Activated B cell treated with CpG ODN at 0.5 μM for 24 hours (primary cell): Measurements from ENCODE around the gene UBE3D. TPM values are rescaled to one million over a fixed set of nuclear protein-coding genes. Genes with fewer than 3 reads are reported as not detected.

Experiments used
- ATAC-seq: fragments of 200-7000 bp; cut with Tn5 transposase; one replicate; pipeline ENCODE4 v1.10.0; 2021; ENCODE audit warnings: low read depth, mild to moderate bottlenecking, moderate library complexity
- CTCF ChIA-PET: fragments of 350-600 bp; sonication (Branson Sonifier 250); formaldehyde crosslinking; loops from one replicate; lab custom pipeline; 2021; ENCODE audit warnings: antibody characterized with exemption; lab: Charles Lee
- POLR2A ChIA-PET: fragments of 350-600 bp; sonication (Branson Sonifier 250); formaldehyde crosslinking; loops from one replicate; lab custom pipeline; 2021; ENCODE audit warnings: antibody characterized with exemption; lab: Charles Lee
- DNase-seq: peaks from one replicate; pipeline ENCODE4 v3.0.0; 2022
- H3K27ac Mint-ChIP-seq: one replicate; pipeline ENCODE4 v1.8.0; 2020; ENCODE audit warnings: mixed read lengths
- H3K27me3 Mint-ChIP-seq: one replicate; pipeline ENCODE4 v1.8.0; 2021; ENCODE audit warnings: mixed read lengths
- H3K36me3 Mint-ChIP-seq: one replicate; pipeline ENCODE4 v1.8.0; 2021; ENCODE audit warnings: low read depth, mixed read lengths
- H3K4me1 Mint-ChIP-seq: one replicate; pipeline ENCODE4 v1.8.0; 2021; ENCODE audit warnings: mixed read lengths
- H3K4me3 Mint-ChIP-seq: one replicate; pipeline ENCODE4 v1.8.0; 2020; ENCODE audit warnings: mild to moderate bottlenecking, mixed read lengths
- H3K9me3 Mint-ChIP-seq: one replicate; pipeline ENCODE4 v1.8.0; 2020; ENCODE audit warnings: mixed read lengths
- CTCF ChIP-seq: fragments of 200-600 bp; IDR thresholded peaks from one replicate; pipeline ENCODE4 v1.8.0; 2022; ENCODE audit warnings: antibody characterized with exemption, mild to moderate bottlenecking
- intact Hi-C: fragments of 100-400 bp; cut with micrococcal nuclease; formaldehyde crosslinking; loops from one replicate; pipeline ENCODE4 v1.15.1; 2024
- total RNA-seq: library from RNA; stranded (reverse); gene quantifications from 2 replicates; pipeline ENCODE4 v1.2.3, GENCODE V29; 2022

UBE3D gene
- total RNA-seq, 1 donor from 2014 or later = 9.3 TPM

DNA sequence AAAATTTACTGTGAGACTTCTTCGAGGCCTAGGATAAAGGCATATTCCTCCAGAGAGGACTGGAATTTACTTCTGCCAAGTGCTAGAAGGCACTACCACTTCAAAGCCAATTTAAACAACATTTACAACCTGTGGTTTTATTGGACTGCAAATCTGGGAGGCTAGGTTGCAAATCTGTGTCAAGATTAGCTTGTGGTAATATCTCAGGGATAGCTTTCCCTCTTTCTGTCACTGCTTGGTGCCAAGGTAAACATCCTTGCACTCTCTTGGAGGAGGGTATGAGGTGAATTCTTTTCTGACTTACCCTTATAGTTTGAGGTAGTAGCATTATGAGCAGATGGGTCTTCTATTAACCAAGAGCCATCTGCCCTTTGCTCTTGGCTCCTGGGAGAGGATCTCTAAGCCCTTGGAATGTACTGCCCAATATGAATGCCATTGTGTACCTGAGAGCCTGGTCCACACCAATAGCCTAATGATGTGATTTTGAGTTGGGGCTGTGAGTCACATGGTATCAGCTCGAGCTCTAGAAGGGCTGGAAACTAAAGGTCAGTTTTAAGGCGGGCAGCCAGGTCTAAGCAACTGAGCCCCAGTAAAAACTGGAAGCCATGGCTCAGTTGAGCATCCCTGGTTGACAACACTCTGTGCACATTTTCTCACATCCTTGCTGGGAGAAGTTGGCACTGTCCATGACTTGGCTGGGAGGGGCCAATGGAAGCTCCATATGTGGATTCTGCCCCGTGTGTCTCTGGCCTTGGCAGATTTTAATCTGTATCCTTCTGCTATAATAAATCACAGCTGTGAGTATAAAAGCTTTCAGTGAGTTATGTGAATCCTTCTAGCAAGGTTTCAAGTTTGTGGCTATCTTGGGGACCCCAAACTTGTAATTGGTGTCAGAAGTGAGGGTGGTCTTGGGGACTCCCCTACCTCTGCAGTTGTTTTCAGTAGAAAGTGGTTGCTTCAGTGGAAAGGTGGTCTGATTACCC is 188.1 kb downstream of the UBE3D start:
- no peak overlapping the region for H3K27ac Mint-ChIP-seq
- intact Hi-C loops = no loop called here
- H3K4me1 Mint-ChIP-seq = no peaks in the 10 kb centered on the region
- H3K9me3 Mint-ChIP-seq = no peaks in the 10 kb centered on the region
- ATAC-seq (no peak), DNase-seq (no peak)
- H3K4me3 Mint-ChIP-seq = no peak overlapping the region
- no peak for TF ChIP-seq CTCF
- H3K27me3 Mint-ChIP-seq = peaks cover 2% of the 10 kb centered on the region
- no peaks in the 10 kb centered on the region for H3K36me3 Mint-ChIP-seq
- POLR2A ChIA-PET = no interaction called here
- CTCF ChIA-PET = no interaction called here

- no peaks in the 10 kb centered on the region for H3K27me3 Mint-ChIP-seq
- no peak for DNase-seq
- no peak overlapping the region for H3K4me3 Mint-ChIP-seq
- no peaks in the 10 kb centered on the region for H3K36me3 Mint-ChIP-seq
- CTCF ChIA-PET = no interaction called here
- H3K9me3 Mint-ChIP-seq = no peaks in the 10 kb centered on the region
- ATAC-seq = no peak
- intact Hi-C loops = no loop called here
- TF ChIP-seq CTCF = no peak
- no peak overlapping the region for H3K27ac Mint-ChIP-seq
- no peaks in the 10 kb centered on the region for H3K4me1 Mint-ChIP-seq
- POLR2A ChIA-PET = no interaction called here
These were observed 190.0 kb downstream of the UBE3D start for GRCh38 chr6:82875573-82876185.

GRCh38 chr6:82874867-82875266 is 190.8 kb downstream of the UBE3D start:
- Mint-ChIP-seq H3K27ac (no peak overlapping the region), H3K27me3 (no peaks in the 10 kb centered on the region), H3K36me3 (no peaks in the 10 kb centered on the region), H3K4me3 (no peak overlapping the region), H3K4me1 (no peaks in the 10 kb centered on the region), H3K9me3 (no peaks in the 10 kb centered on the region)
- ATAC-seq (no peak), DNase-seq (no peak)
- POLR2A ChIA-PET = no interaction called here
- intact Hi-C loops = no loop called here
- CTCF ChIA-PET = no interaction called here
- no peak for TF ChIP-seq CTCF

GRCh38 chr6:82872185-82872584 is 193.5 kb downstream of the UBE3D start:
- Mint-ChIP-seq H3K27me3 (no peaks in the 10 kb centered on the region), H3K4me1 (no peaks in the 10 kb centered on the region), H3K36me3 (no peaks in the 10 kb centered on the region), H3K27ac (no peak overlapping the region), H3K9me3 (no peaks in the 10 kb centered on the region), H3K4me3 (no peak overlapping the region)
- ATAC-seq = no peak
- intact Hi-C loops = no loop called here
- DNase-seq = no peak
- CTCF ChIA-PET = no interaction called here
- no peak for TF ChIP-seq CTCF
- POLR2A ChIA-PET = no interaction called here

GRCh38 chr6:82870582-82871172 is 195.0 kb downstream of the UBE3D start:
- DNase-seq (no peak), ATAC-seq (no peak)
- H3K9me3 Mint-ChIP-seq = no peaks in the 10 kb centered on the region
- no peaks in the 10 kb centered on the region for H3K36me3 Mint-ChIP-seq
- no peaks in the 10 kb centered on the region for H3K27me3 Mint-ChIP-seq
- POLR2A ChIA-PET = no interaction called here
- no peaks in the 10 kb centered on the region for H3K4me1 Mint-ChIP-seq
- no peak for TF ChIP-seq CTCF
- H3K27ac Mint-ChIP-seq = no peak overlapping the region
- H3K4me3 Mint-ChIP-seq = no peak overlapping the region
- CTCF ChIA-PET = no interaction called here
- intact Hi-C loops = no loop called here
